Right kidney (tissue), 1 donor: ENCODE measurements around the gene B4GALNT2.

ENCODE experiments used
- DNase-seq: peaks from one replicate; pipeline ENCODE4 v3.0.0-alpha.2; 2016

The B4GALNT2 gene

DNA sequence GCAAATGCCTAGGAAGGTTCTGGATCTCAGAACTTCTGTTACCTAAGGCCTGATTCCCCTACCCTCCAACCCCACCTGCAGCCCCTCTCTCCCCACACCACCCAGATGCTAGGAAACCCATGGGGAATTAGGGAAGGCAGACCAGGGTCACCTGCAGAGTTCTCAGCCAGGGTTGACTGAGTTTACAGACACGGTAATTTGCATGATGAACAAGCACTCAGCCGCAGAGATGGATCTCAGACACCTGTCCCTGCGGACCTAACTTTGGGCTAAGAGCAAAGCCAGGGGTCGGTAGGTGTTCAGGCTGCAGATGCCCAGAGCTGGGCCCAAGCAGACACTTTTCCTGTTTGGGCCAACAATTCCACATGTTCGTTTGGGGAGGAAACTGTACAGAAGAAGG, 80.8 kb downstream of the B4GALNT2 start:
- no peak for DNase-seq

DNA sequence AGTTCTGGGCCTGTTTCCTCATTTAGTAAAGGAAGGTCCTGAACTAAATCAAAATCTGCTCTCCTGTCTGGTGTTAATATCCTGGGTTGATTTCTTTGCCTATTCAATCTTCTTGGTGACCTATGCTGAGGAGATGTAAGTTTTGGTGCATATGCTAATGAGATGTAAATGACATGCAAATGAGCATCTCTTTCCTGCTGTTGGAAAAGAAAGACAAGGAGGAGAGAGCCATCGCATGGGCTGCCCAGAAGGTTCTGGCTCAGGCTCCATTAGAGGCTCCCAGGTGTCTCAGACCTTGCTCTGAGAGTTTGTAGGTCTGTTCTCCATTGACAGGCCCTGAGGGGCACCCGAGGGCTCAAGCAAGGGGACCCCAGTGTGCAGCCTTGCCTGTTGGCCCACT, 81.3 kb downstream of the B4GALNT2 start:
- no peak for DNase-seq

GRCh38 chr17:49214676-49215360, 82.2 kb downstream of the B4GALNT2 start:
- no peak for DNase-seq

GRCh38 chr17:49216482-49216881, 83.9 kb downstream of the B4GALNT2 start:
- no peak for DNase-seq

- DNase-seq: no peak
Observed at GRCh38 chr17:49216953-49217650, 84.5 kb downstream of the B4GALNT2 start.

- DNase-seq: no peak
Observed at GRCh38 chr17:49217651-49218413, 85.3 kb downstream of the B4GALNT2 start.

GRCh38 chr17:49218941-49219913, 86.7 kb downstream of the B4GALNT2 start:
- no peak for DNase-seq

DNA sequence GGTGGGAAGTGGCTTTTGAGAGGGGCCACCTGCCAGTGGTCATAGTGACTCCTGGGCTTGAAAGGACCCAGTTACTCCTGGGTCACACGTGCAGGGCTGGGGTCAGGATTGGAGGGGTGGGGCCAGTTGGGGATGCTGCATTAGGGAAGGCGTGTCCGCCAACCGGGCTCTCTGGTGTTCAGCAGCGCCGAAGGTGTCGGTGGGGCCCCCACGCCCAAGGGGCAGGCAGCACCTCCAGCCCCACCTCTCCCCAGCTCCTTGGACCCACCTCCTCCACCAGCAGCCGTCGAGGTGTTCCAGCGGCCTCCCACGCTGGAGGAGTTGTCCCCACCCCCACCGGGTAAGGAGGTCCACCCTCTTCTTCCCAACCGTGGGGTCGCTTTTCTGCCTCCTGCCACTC, 87.4 kb downstream of the B4GALNT2 start:
- DNase-seq: no peak

GRCh38 chr17:49223168-49223516, 90.6 kb downstream of the B4GALNT2 start:
- DNase-seq: no peak

GRCh38 chr17:49223517-49224197, 91.1 kb downstream of the B4GALNT2 start:
- DNase-seq: peak; percentile 68

DNA sequence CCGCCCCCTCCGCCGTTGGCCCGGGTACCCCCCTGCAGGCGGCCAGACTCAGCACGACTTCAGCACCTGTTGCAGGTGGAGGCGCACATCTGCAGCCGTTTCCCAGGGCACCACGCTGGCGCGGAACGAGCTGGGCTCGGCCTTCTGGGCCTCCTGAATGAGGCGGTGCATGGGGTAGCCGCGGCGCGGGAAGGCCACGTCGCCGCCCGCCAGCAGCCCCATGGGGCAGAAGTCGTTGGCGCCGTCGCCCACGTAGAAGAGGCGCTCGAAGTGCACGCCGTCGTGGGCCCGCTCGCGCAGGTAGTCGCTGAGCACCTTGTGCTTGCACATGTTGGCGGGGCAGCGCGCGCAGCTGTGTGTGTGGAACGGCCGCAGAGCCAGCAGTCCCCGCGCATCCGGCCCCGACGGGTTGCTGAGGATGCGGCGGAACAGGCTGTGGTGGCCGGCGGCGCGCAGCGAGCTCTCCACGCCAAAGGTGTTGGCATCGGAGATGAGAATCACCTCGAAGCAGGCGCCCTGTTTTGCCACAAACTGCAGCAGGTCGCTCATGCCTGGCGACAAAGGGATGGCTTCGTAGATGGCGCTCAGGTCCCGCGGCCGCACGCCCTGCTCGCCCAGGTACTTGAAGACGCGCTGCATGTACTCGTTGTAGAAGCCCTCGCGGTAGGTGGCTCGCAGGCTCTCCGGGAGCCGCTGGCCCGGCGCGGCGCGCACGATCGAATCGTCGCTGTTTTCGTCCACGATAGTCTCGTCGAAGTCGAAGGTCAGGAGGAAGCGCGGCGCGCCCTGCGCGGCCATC, 91.8 kb downstream of the B4GALNT2 start:
- peak; percentile 78 for DNase-seq

DNA sequence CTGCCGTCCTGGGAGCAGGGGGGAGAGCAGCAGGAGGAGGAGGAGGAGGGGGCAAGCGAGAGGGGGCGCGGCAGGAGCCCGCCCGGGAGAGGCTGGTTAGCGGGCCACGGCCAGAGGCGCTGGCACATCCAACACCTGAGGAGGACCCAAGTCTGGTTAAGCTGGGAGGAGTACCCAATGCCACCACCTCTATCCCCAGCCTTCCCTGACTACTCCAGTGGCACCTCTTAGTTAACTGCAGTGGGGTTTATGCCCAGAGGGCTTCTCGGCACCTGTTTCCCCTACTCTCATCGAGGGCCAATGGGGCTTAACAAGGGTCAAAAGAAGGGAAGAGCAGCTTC, 92.4 kb downstream of the B4GALNT2 start:
- no peak for DNase-seq

DNA sequence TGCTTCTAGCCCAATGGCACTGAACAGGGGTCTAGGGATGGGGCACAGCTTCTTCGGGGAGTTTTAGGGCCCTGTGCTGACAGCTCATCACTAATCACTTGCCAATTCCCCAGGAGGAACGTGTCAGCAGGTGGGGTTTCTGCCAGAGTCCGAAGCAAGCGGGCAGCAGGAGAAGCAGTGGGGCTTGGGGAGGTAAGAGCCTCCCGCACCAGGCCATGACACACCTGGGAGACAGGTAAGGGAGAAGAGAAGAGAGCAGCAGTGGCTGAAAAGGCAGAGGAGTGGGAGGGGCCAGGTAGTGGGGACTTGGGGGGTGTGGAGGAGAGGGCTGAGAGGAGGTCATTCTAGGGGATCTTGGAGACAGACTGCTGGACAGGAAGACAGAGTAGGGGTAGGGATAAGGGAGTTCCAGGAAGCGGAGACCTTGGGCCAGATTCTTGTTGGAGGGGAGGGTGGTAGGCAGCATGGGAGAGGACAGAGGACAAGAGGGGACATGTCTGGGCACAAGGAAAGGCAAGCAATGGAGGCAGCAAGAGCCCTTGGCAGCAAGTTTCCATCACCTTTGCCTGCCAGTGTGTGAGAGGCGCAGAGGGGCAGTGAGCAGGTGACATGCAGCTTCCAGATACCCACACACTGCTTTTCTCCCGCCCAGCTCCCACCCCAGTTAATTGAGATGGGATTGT, 93.1 kb downstream of the B4GALNT2 start:
- no peak for DNase-seq
